ENCODE results near the gene KRTAP10-5.
"Not testable (repeated sequence)": the region's sequence is repeated elsewhere in the genome, so short reads cannot be mapped to it uniquely, and the experiment has no call there.

The KRTAP10-5 gene

GRCh38 chr21:44571844-44572782 lies 8.3 kb downstream of the KRTAP10-5 start:
- DNase-seq (ENCODE audit: low read depth in 2 of 2), result no peak

GRCh38 chr21:44571296-44571695 lies 9.1 kb downstream of the KRTAP10-5 start:
- no peak for DNase-seq (ENCODE audit: low read depth in 2 of 2)

GRCh38 chr21:44569861-44570517 lies 10.4 kb downstream of the KRTAP10-5 start:
- no peak for DNase-seq (ENCODE audit: low read depth in 2 of 2)

- DNase-seq (ENCODE audit: low read depth in 2 of 2), result no peak
These were observed 11.5 kb downstream of the KRTAP10-5 start for GRCh38 chr21:44568667-44569556.

- no peak for DNase-seq (ENCODE audit: low read depth in 2 of 2)
These were observed 12.1 kb downstream of the KRTAP10-5 start for GRCh38 chr21:44568261-44568660.

- DNase-seq (ENCODE audit: low read depth in 2 of 2), result no peak
These were observed 12.8 kb downstream of the KRTAP10-5 start for GRCh38 chr21:44567481-44568171.

- DNase-seq (ENCODE audit: low read depth in 2 of 2), result no peak
These were observed 14.0 kb downstream of the KRTAP10-5 start for GRCh38 chr21:44566403-44566802.

- DNase-seq (ENCODE audit: low read depth in 2 of 2), result no peak
These were observed 15.4 kb downstream of the KRTAP10-5 start for GRCh38 chr21:44564886-44565598.

GRCh38 chr21:44564099-44564498 lies 16.3 kb downstream of the KRTAP10-5 start:
- DNase-seq (ENCODE audit: low read depth in 2 of 2), result no peak

GRCh38 chr21:44558695-44559094 lies 21.7 kb downstream of the KRTAP10-5 start, which contains the start of gene KRTAP10-3:
Gene KRTAP10-3, minus strand, starts transcription at chr21:44558795. Its CDS starts 80 bp downstream, at chr21:44558715.
- no peak for DNase-seq (ENCODE audit: low read depth in 2 of 2)

- DNase-seq (ENCODE audit: low read depth in 2 of 2), result not testable (repeated sequence)
These were observed 22.1 kb downstream of the KRTAP10-5 start for GRCh38 chr21:44558329-44558675.

GRCh38 chr21:44557491-44558328 lies 22.7 kb downstream of the KRTAP10-5 start:
- DNase-seq (ENCODE audit: low read depth in 2 of 2), result no peak

- DNase-seq (ENCODE audit: low read depth in 2 of 2), result no peak
These were observed 23.5 kb downstream of the KRTAP10-5 start for GRCh38 chr21:44556879-44557278.

- DNase-seq (ENCODE audit: low read depth in 2 of 2), result no peak
These were observed 25.1 kb downstream of the KRTAP10-5 start for GRCh38 chr21:44555200-44555875.

- no peak for DNase-seq (ENCODE audit: low read depth in 2 of 2)
These were observed 27.7 kb downstream of the KRTAP10-5 start for GRCh38 chr21:44552681-44553080.

- no peak for DNase-seq (ENCODE audit: low read depth in 2 of 2)
These were observed 28.3 kb downstream of the KRTAP10-5 start for GRCh38 chr21:44552136-44552535.

GRCh38 chr21:44551340-44551961 lies 29.0 kb downstream of the KRTAP10-5 start, which contains the start of gene KRTAP10-2:
Gene KRTAP10-2, minus strand, starts transcription at chr21:44551505. Its CDS starts 47 bp downstream, at chr21:44551458.
- no peak for DNase-seq (ENCODE audit: low read depth in 2 of 2)

- no peak for DNase-seq (ENCODE audit: low read depth in 2 of 2)
These were observed 29.6 kb downstream of the KRTAP10-5 start for GRCh38 chr21:44550807-44551206.
